SU-DHL-6 (cell line): ENCODE results near the gene FAM98C.
A peak's percentile ranks its signal among the peaks of the same experiment; 100 is the strongest.

Source experiments
- H2AFZ ChIP-seq: fragments of 200-600 bp; sonication (generic); 2 replicates; pipeline ENCODE4 v1.6.1; 2014; ENCODE audit warnings: low read depth, mild to moderate bottlenecking, moderate library complexity, mixed read lengths, antibody characterized with exemption, low read length; ENCODE audit not compliant: severe bottlenecking
- H3F3A ChIP-seq: fragments of 200-600 bp; shearing (Covaris generic); 2 replicates; pipeline ENCODE4 v1.6.0; 2016; ENCODE audit warnings: antibody characterized with exemption, mild to moderate bottlenecking; ENCODE audit not compliant: insufficient read depth
- H3K27ac ChIP-seq: fragments of 200-600 bp; sonication (generic); 2 replicates; pipeline ENCODE4 v1.5.1; 2016; ENCODE audit warnings: low read depth, mild to moderate bottlenecking, low read length, moderate library complexity, mixed read lengths
- H3K27me3 ChIP-seq: fragments of 200-600 bp; sonication (generic), shearing (Covaris generic); 2 replicates; pipeline ENCODE4 v1.6.0; 2014; ENCODE audit warnings: mild to moderate bottlenecking, low read length
- H3K36me3 ChIP-seq: fragments of 200-600 bp; sonication (generic); 2 replicates; pipeline ENCODE4 v1.6.1; 2014; ENCODE audit warnings: mild to moderate bottlenecking, low read length, mixed read lengths
- H3K4me2 ChIP-seq: fragments of 300-600, 200-600 bp; shearing (Covaris generic), sonication (generic); 2 replicates; pipeline ENCODE4 v1.6.0; 2014; ENCODE audit warnings: low read length, low read depth, mild to moderate bottlenecking; ENCODE audit not compliant: poor library complexity, severe bottlenecking
- H3K4me3 ChIP-seq: fragments of 200-600 bp; sonication (generic); 2 replicates; pipeline ENCODE4 v1.5.1; 2014; ENCODE audit warnings: antibody characterized with exemption, low read length, mild to moderate bottlenecking, mixed read lengths; ENCODE audit not compliant: insufficient read depth, poor library complexity, severe bottlenecking
- H3K79me2 ChIP-seq: fragments of 200-600 bp; sonication (generic); 2 replicates; pipeline ENCODE4 v1.6.1; 2014; ENCODE audit warnings: mild to moderate bottlenecking, low read length, moderate library complexity; ENCODE audit not compliant: insufficient read depth
- H3K9ac ChIP-seq: fragments of 200-600 bp; sonication (generic); 2 replicates; pipeline ENCODE4 v1.7.0; 2014; ENCODE audit warnings: mild to moderate bottlenecking, low read length
- H3K9me2 ChIP-seq: fragments of 200-600 bp; sonication (generic); replicated peaks from 2 replicates; pipeline ENCODE4 v1.6.1; 2014; ENCODE audit warnings: low read length; ENCODE audit not compliant: insufficient read depth
- H3K9me3 ChIP-seq: fragments of 200-600 bp; sonication (generic); 2 replicates; pipeline ENCODE4 v1.6.1; 2014; ENCODE audit warnings: low read length, mixed read lengths; ENCODE audit not compliant: insufficient read depth
- H4K20me1 ChIP-seq: fragments of 200-600 bp; sonication (generic); 2 replicates; pipeline ENCODE4 v1.6.1; 2014; ENCODE audit warnings: low read depth, mild to moderate bottlenecking, antibody characterized with exemption, low read length, moderate library complexity, mixed read lengths
- CTCF ChIP-seq: fragments of 200-600 bp; sonication (generic); IDR thresholded peaks from one replicate; pipeline ENCODE4 v1.5.1; 2017; ENCODE audit warnings: antibody characterized with exemption, mild to moderate bottlenecking, low read length, moderate library complexity; ENCODE audit not compliant: insufficient read depth, poor library complexity, severe bottlenecking
- EZH2phosphoT487 ChIP-seq: fragments of 200-600 bp; sonication (generic), shearing (Covaris generic); conservative IDR thresholded peaks from 2 replicates; pipeline ENCODE4 v1.6.1; 2018; ENCODE audit warnings: mild to moderate bottlenecking, antibody characterized with exemption, low read length, moderate library complexity, mixed read lengths

Gene FAM98C

GRCh38 chr19:38383184-38383583 is 19.7 kb upstream of the FAM98C start:
- TF ChIP-seq EZH2phosphoT487: no peak
- TF ChIP-seq CTCF: no peak
- Histone ChIP-seq H3K36me3 (no peaks in the 10 kb centered on the region), H3K9ac (no peak overlapping the region), H3K27me3 (no peaks in the 10 kb centered on the region), H3K79me2 (no peaks in the 10 kb centered on the region), H3K27ac (no peak overlapping the region), H3K4me2 (no peak overlapping the region), H2AFZ (no peak overlapping the region), H3F3A (no peaks in the 10 kb centered on the region), H4K20me1 (no peaks in the 10 kb centered on the region), H3K9me2 (no peaks in the 10 kb centered on the region), H3K4me3 (no peak overlapping the region), H3K9me3 (no peaks in the 10 kb centered on the region)

- H3K79me2 ChIP-seq: no peaks in the 10 kb centered on the region
- H3K27ac ChIP-seq: no peak overlapping the region
- no peaks in the 10 kb centered on the region for H3K9me3 ChIP-seq
- H3F3A ChIP-seq: no peaks in the 10 kb centered on the region
- H2AFZ ChIP-seq: no peak overlapping the region
- H4K20me1 ChIP-seq: no peaks in the 10 kb centered on the region
- H3K9me2 ChIP-seq: no peaks in the 10 kb centered on the region
- no peak overlapping the region for H3K9ac ChIP-seq
- no peaks in the 10 kb centered on the region for H3K27me3 ChIP-seq
- H3K4me2 ChIP-seq: no peak overlapping the region
- H3K4me3 ChIP-seq: no peak overlapping the region
- no peaks in the 10 kb centered on the region for H3K36me3 ChIP-seq
- TF ChIP-seq EZH2phosphoT487 (no peak), CTCF (no peak)
These were observed 19.1 kb upstream of the FAM98C start for GRCh38 chr19:38383743-38384142.

- H3F3A ChIP-seq: no peaks in the 10 kb centered on the region
- no peaks in the 10 kb centered on the region for H3K9me2 ChIP-seq
- no peaks in the 10 kb centered on the region for H4K20me1 ChIP-seq
- H3K4me2 ChIP-seq: no peak overlapping the region
- no peaks in the 10 kb centered on the region for H3K36me3 ChIP-seq
- no peaks in the 10 kb centered on the region for H3K9me3 ChIP-seq
- H3K9ac ChIP-seq: no peak overlapping the region
- TF ChIP-seq EZH2phosphoT487 (no peak), CTCF (peak; percentile 28)
- no peaks in the 10 kb centered on the region for H3K27me3 ChIP-seq
- no peak overlapping the region for H2AFZ ChIP-seq
- no peaks in the 10 kb centered on the region for H3K79me2 ChIP-seq
- H3K4me3 ChIP-seq: no peak overlapping the region
- no peak overlapping the region for H3K27ac ChIP-seq
These were observed 18.5 kb upstream of the FAM98C start for GRCh38 chr19:38384209-38385027.
